Gastroesophageal sphincter (tissue), 4 donors: Measurements from ENCODE around the gene MRPL12. TPM values are rescaled to one million over a fixed set of nuclear protein-coding genes. Genes with fewer than 3 reads are reported as not detected.

ENCODE experiments used
- ATAC-seq: fragments of 150-250 bp; one replicate; pipeline ENCODE4 v1.9.1; 2016; ENCODE audit warnings: mild to moderate bottlenecking, moderate library complexity
- H3K27ac ChIP-seq, 4 donors: fragments of 200-600 bp; sonication (generic) in 3 of 4; 1 replicate in 3 of 4; 2 replicates in 1 of 4; pipeline ENCODE4 v1.5.1; 2016 to 2019
- H3K27me3 ChIP-seq: fragments of 200-600 bp; sonication (generic); one replicate; pipeline ENCODE4 v1.5.1; 2019
- H3K36me3 ChIP-seq, 2 donors: fragments of 200-600 bp; sonication (generic); one replicate each; pipeline ENCODE4 v1.5.1; 2019; ENCODE audit warnings: control low read depth in 1 of 2
- H3K4me1 ChIP-seq, 3 donors: fragments of 200-600 bp; sonication (generic); 1 replicate in 2 of 3; 2 replicates in 1 of 3; pipeline ENCODE4 v1.5.1; 2016 to 2019; ENCODE audit warnings: control low read depth in 2 of 3
- H3K4me3 ChIP-seq, 2 donors: fragments of 200-600 bp; sonication (generic); one replicate each; pipeline ENCODE4 v1.5.1; 2019; ENCODE audit warnings: mild to moderate bottlenecking in 1 of 2, moderate library complexity in 1 of 2
- H3K9me3 ChIP-seq, 3 donors: fragments of 200-600 bp; sonication (generic); one replicate each; pipeline ENCODE4 v1.5.1; 2017 to 2019; ENCODE audit warnings: control low read depth in 2 of 3
- EP300 ChIP-seq: sonication (generic); formaldehyde crosslinking; IDR thresholded peaks from one replicate; pipeline ENCODE4 v1.6.1; 2017; ENCODE audit warnings: antibody characterized with exemption, mild to moderate bottlenecking
- POLR2A ChIP-seq, 2 donors: fragments of 450-650 bp; IDR thresholded peaks; one replicate each; pipeline ENCODE4 v1.6.1; 2017; ENCODE audit warnings: antibody characterized with exemption in 2 of 2, mild to moderate bottlenecking in 2 of 2, moderate library complexity in 1 of 2
- POLR2AphosphoS5 ChIP-seq: sonication (generic); formaldehyde crosslinking; IDR thresholded peaks from one replicate; pipeline ENCODE4 v1.6.1; 2017; ENCODE audit warnings: antibody characterized with exemption
- WGBS, 2 donors: methylation state at CpG; one replicate each; pipeline ENCODE4 v1.1.5; 2018; ENCODE audit warnings: low coverage in 1 of 2; 5-methylcytosine and 5-hydroxymethylcytosine counted together
- total RNA-seq, 4 donors: library from RNA; depleted of rRNA; stranded (reverse); fragments of >200 nt; gene quantifications; one replicate each; pipeline ENCODE4 v1.1.0, GENCODE V29; 2016
- TF ChIP-seq, protein P1 (sequence below), 4 experiments: fragments of 200-600 bp in 2 of 4; fragments of 450-650 bp in 2 of 4; sonication (generic) in 1 of 4; IDR thresholded peaks; one replicate each; pipeline ENCODE4 v1.5.1; 2017 to 2019; ENCODE audit warnings: antibody characterized with exemption in 4 of 4, mild to moderate bottlenecking in 2 of 4, moderate library complexity in 2 of 4

The MRPL12 gene
- total RNA-seq, 4 donors from 2014 or later, result 27.5 to 42.9 (median 29.3) TPM

DNA sequence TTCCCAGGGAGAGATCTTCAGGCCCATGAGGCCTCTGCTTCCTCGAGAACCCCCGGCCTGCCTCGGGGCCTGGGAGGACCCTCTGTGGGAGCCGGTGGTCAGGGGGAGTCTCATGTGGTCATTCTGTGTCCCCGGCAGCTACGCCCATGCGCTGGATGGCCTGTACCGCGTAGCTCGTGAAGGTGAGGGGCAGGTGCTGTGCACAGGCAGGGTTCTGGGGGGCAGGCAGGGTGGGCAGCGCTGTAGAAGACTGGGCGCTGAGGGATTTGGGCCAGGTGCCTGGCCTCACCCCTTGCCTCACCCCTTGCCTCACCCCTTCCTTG lies 13.5 kb downstream of the MRPL12 start:
- Histone ChIP-seq H3K27me3 (no peaks in the 10 kb centered on the region), H3K9me3 (no peaks in the 10 kb centered on the region), H3K4me1 (peaks cover 0 to 23% (median 14%) of the 10 kb centered on the region in 3 donors), H3K4me3 (no peak overlapping the region), H3K36me3 (peaks cover 0 to 25% of the 10 kb centered on the region in 2 donors), H3K27ac (no peak overlapping the region)
- TF ChIP-seq POLR2A (IDR thresholded peaks at IDR 0.05) (no peak), POLR2AphosphoS5 (no peak), EP300 (no peak)
- TF ChIP-seq, protein P1, sequence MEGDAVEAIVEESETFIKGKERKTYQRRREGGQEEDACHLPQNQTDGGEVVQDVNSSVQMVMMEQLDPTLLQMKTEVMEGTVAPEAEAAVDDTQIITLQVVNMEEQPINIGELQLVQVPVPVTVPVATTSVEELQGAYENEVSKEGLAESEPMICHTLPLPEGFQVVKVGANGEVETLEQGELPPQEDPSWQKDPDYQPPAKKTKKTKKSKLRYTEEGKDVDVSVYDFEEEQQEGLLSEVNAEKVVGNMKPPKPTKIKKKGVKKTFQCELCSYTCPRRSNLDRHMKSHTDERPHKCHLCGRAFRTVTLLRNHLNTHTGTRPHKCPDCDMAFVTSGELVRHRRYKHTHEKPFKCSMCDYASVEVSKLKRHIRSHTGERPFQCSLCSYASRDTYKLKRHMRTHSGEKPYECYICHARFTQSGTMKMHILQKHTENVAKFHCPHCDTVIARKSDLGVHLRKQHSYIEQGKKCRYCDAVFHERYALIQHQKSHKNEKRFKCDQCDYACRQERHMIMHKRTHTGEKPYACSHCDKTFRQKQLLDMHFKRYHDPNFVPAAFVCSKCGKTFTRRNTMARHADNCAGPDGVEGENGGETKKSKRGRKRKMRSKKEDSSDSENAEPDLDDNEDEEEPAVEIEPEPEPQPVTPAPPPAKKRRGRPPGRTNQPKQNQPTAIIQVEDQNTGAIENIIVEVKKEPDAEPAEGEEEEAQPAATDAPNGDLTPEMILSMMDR (IDR thresholded peaks at IDR 0.05), result no peak
- no CpG with 5 or more reads among the region's 12 CpGs for WGBS, 2 donors
- ATAC-seq, result no peak

DNA sequence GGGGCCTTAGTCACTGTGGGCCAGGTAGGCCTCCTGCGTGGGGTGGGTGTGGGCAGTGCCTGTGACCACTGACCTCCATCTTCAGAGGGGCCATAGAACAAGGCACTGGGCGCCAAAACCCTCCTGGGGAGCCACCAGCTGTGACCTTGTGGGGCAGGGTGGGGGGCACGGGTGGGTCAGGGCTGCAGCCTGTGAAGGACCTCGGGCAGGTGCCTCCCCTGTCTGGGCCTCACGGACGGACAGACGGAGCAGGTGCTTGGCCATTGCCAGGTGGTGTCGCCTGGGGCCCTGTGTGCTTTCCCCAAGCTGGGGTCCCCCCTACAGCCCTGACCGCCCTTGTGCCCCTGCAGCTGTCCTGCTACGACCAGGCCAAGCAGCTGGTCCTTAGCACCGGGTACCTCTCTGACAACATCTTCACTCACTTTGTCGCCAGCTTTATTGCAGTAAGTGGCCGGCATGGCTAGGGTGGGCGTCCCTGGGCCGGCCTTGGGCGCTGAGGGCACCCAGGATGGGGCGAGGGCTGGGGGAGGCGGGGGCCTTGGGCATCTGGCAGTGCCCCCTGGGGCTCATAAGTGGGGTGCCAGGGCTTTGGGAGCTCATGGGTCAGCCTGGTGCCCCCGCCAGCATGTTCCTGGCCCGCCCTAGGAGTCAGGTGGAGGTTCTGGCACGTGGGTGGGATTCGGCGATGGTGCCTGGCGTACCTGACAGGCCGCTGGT lies 14.0 kb downstream of the MRPL12 start:
- no peak for ATAC-seq
- H3K4me1 ChIP-seq, result peaks cover 0 to 24% (median 14%) of the 10 kb centered on the region in 3 donors
- H3K9me3 ChIP-seq, result no peaks in the 10 kb centered on the region
- no peak overlapping the region for H3K4me3 ChIP-seq
- WGBS, 2 donors, result 60% methylated on average over 1 of the region's 25 CpGs; no CpG with 5 or more reads in 1 of the 2 donors
- TF ChIP-seq, protein P1 (IDR thresholded peaks at IDR 0.05), result no peak
- TF ChIP-seq POLR2AphosphoS5, result no peak
- no peak for TF ChIP-seq EP300
- no peak for TF ChIP-seq POLR2A (IDR thresholded peaks at IDR 0.05)
- no peak overlapping the region for H3K27ac ChIP-seq
- H3K36me3 ChIP-seq, result peaks cover 0 to 25% of the 10 kb centered on the region in 2 donors
- H3K27me3 ChIP-seq, result peaks cover 4% of the 10 kb centered on the region

DNA sequence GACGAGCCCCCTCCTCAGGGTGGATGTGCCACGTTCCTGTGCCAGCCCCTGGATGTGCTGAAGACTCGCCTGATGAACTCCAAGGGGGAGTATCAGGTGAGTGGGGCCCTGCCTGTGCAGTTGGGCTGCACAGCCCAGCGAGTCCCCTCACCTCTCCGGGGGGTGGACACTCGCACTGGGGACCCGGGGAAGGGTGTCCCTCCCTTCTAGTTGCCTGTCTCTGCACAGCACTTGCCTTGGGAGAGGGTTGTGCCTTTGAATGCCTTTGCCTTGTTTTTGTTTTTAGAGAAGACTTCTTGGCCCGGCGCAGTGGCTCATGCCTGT lies 14.6 kb downstream of the MRPL12 start:
- H3K4me1 ChIP-seq, result peaks cover 0 to 25% (median 11%) of the 10 kb centered on the region in 3 donors
- no peak overlapping the region for H3K27ac ChIP-seq
- H3K27me3 ChIP-seq, result peaks cover 9% of the 10 kb centered on the region
- WGBS, 2 donors, result no CpG with 5 or more reads among the region's 9 CpGs
- peaks cover 0 to 25% of the 10 kb centered on the region in 2 donors for H3K36me3 ChIP-seq
- H3K9me3 ChIP-seq, result no peaks in the 10 kb centered on the region
- TF ChIP-seq EP300, result no peak
- TF ChIP-seq, protein P1 (IDR thresholded peaks at IDR 0.05), result no peak
- no peak for TF ChIP-seq POLR2A (IDR thresholded peaks at IDR 0.05)
- no peak for TF ChIP-seq POLR2AphosphoS5
- no peak overlapping the region for H3K4me3 ChIP-seq
- ATAC-seq, result no peak

DNA sequence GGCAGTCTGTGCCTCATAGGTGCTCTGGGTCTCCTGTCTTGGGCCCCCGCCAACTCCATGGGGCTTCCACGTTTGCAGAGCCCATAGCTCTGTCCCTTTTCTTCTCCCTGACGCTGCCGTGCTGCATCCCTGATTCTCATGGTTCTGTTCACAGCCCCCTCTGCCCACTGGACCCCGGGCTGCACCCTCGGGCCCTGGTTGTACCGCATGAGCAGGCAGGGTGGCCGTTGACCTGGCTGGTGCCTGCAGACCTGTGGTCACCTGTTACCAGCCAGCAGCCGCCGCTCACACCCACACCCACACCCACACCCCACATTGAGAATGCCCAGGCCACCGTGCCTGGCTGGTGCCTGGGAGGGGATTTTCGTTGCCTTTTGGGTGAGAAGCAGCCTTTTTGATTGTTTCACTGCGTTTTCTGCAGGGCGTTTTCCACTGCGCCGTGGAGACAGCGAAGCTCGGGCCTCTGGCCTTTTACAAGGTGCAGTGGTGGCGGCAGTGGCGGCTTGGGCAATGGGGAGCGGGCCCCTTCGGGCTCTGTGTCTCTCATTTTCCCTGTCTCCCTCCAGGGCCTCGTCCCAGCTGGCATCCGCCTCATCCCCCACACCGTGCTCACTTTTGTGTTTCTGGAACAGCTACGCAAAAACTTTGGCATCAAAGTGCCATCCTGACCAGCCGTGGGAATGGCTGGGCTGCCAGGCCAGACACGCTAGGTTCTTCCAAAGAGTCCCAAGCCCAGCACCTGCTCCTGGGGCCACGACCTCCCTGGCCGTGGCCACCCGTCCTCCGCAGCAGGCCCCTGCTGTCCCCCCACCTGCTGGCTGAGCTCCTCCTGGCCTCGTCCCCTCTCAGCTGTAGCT lies 16.5 kb downstream of the MRPL12 start:
- ATAC-seq, result no peak
- Histone ChIP-seq H3K9me3 (no peaks in the 10 kb centered on the region), H3K27me3 (peaks cover 21% of the 10 kb centered on the region), H3K4me1 (peaks cover 0 to 21% (median 5%) of the 10 kb centered on the region in 3 donors), H3K27ac (no peak overlapping the region), H3K4me3 (no peak overlapping the region), H3K36me3 (peaks cover 0 to 25% of the 10 kb centered on the region in 2 donors)
- 80 to 84% methylated on average over 2 to 24 of the region's 33 CpGs for WGBS, 2 donors
- TF ChIP-seq EP300 (no peak), POLR2A (IDR thresholded peaks at IDR 0.05) (no peak), POLR2AphosphoS5 (no peak)
- TF ChIP-seq, protein P1 (IDR thresholded peaks at IDR 0.05), result no peak
